Heart left ventricle (tissue), 13 donors: ENCODE measurements around the gene NECTIN1.

Source experiments
- POLR2A ChIP-seq, 2 donors: fragments of 450-650 bp; IDR thresholded peaks; one replicate each; pipeline ENCODE4 v1.6.1; 2017; ENCODE audit warnings: antibody characterized with exemption in 2 of 2, mild to moderate bottlenecking in 2 of 2, moderate library complexity in 2 of 2
- TF ChIP-seq, protein P1 (sequence below), 12 donors: fragments of 200-600 bp; sonication (generic) in 4 of 12; IDR thresholded peaks; one replicate each; pipeline versions ENCODE4 v1.5.0 to v1.8.0; 2018 to 2022; ENCODE audit warnings: antibody characterized with exemption in 12 of 12, mild to moderate bottlenecking in 5 of 12
- donor health status: ischemic (EF 13 %, LVEDD 7.1; RV severe dilation, severe dysfunction).
- donor health status: DM: no; HTN: yes; CAD: no.
- donor health status: DM: no; HTN: no; CAD: no.
- donor health status: ischemic (EF 25% LVEDD 6.9; RV normal size, moderate dysfunction).
- donor health status: ischemic (EF 25% LVEDD 5.7; RV mildly dilated, moderate dysfunction).
- donor health status: ischemic (EF 35%, LVEDD 5.7; RV mildly dilated, moderate dysfunction).
- donor health status: nonischemic (EF 11% LVEDD 7.7; RV severe dilation, severe dysfunction).
- donor health status: DM: yes; HTN: yes; CAD: no.
- donor health status: PGD.
- donor health status: ischemic (EF 29% LVEDD 5.4; RV normal size, mild dysfunction).
- donor health status: nonischemic (EF 23%, LVEDD 6.1; RV moderate dilation, normal function).

DNA sequence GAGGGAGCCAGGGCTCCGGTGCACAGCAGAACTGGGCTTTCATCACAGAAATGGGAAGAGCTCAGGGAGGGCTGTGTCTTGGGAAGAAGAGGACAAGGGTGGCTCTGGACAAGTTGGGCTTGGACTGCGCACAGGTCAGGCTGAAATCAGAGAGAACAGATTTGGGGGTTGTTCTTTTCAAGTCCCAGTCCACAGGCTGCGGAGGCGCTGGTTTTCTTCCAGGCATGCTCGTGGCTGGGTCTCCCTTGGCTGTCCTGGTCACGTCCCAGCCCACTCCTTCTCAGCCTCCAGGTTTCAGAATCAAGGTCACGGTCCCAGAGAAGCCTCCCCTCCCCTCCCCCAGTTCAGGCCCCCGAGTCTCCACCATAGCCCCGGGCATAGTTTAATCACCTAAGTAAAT is 17.0 kb downstream of the NECTIN1 start:
- no peak for TF ChIP-seq POLR2A (IDR thresholded peaks at IDR 0.05)
- TF ChIP-seq, protein P1, sequence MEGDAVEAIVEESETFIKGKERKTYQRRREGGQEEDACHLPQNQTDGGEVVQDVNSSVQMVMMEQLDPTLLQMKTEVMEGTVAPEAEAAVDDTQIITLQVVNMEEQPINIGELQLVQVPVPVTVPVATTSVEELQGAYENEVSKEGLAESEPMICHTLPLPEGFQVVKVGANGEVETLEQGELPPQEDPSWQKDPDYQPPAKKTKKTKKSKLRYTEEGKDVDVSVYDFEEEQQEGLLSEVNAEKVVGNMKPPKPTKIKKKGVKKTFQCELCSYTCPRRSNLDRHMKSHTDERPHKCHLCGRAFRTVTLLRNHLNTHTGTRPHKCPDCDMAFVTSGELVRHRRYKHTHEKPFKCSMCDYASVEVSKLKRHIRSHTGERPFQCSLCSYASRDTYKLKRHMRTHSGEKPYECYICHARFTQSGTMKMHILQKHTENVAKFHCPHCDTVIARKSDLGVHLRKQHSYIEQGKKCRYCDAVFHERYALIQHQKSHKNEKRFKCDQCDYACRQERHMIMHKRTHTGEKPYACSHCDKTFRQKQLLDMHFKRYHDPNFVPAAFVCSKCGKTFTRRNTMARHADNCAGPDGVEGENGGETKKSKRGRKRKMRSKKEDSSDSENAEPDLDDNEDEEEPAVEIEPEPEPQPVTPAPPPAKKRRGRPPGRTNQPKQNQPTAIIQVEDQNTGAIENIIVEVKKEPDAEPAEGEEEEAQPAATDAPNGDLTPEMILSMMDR (IDR thresholded peaks at IDR 0.05): no peak
